Breast epithelium (tissue), 4 donors: Measurements from ENCODE around the gene TOR1A. TPM values are rescaled to one million over a fixed set of nuclear protein-coding genes. Genes with fewer than 3 reads are reported as not detected.

ENCODE experiments used
- DNase-seq, 2 donors: peaks; one replicate each; pipeline ENCODE4 v3.0.0-alpha.2; 2019; ENCODE audit warnings: low spot score in 2 of 2
- H3K27ac ChIP-seq, 2 donors: fragments of 200-600 bp; sonication (generic) in 1 of 2; one replicate each; pipeline ENCODE4 v1.5.1; 2016 to 2019; ENCODE audit warnings: mild to moderate bottlenecking in 1 of 2
- H3K27me3 ChIP-seq, 2 donors: fragments of 200-600 bp; sonication (generic) in 1 of 2; one replicate each; pipeline versions ENCODE4 v1.5.1 to v1.6.0; 2017 to 2019; ENCODE audit warnings: control low read depth in 1 of 2, mild to moderate bottlenecking in 1 of 2
- H3K36me3 ChIP-seq: fragments of 200-600 bp; one replicate; pipeline ENCODE4 v1.5.1; 2019
- H3K4me1 ChIP-seq, 2 donors: fragments of 200-600 bp; sonication (generic); one replicate each; pipeline ENCODE4 v1.5.1; 2016 to 2019; ENCODE audit warnings: control low read depth in 1 of 2
- H3K4me3 ChIP-seq, 3 donors: fragments of 200-600 bp; sonication (generic); 1 replicate in 2 of 3; 2 replicates in 1 of 3; pipeline ENCODE4 v1.5.1; 2016 to 2019; ENCODE audit warnings: mild to moderate bottlenecking in 3 of 3, moderate library complexity in 2 of 3
- H3K9me3 ChIP-seq, 2 donors: fragments of 200-600 bp; sonication (generic) in 1 of 2; one replicate each; pipeline ENCODE4 v1.5.1; 2016 to 2019; ENCODE audit warnings: control low read depth in 1 of 2
- CTCF ChIP-seq, 3 donors: fragments of 450-650 bp; IDR thresholded peaks; one replicate each; pipeline ENCODE4 v1.5.1; 2016 to 2017; ENCODE audit warnings: antibody characterized with exemption in 3 of 3, mild to moderate bottlenecking in 3 of 3, moderate library complexity in 3 of 3
- POLR2A ChIP-seq: fragments of 450-650 bp; IDR thresholded peaks from one replicate; pipeline ENCODE4 v1.6.1; 2016; ENCODE audit warnings: antibody characterized with exemption, mild to moderate bottlenecking, moderate library complexity
- POLR2AphosphoS5 ChIP-seq, 3 donors: sonication (generic); formaldehyde crosslinking; IDR thresholded peaks; one replicate each; pipeline ENCODE4 v1.6.1; 2017; ENCODE audit warnings: antibody characterized with exemption in 3 of 3
- intact Hi-C: fragments of 100-400 bp; cut with DNase I; formaldehyde crosslinking; loops from one replicate; pipeline ENCODE4 v1.15.1; 2023; ENCODE audit warnings: low total_unique reads
- total RNA-seq, 3 donors: library from RNA; depleted of rRNA; stranded (reverse); fragments of >200 nt; gene quantifications; one replicate each; pipeline ENCODE4 v1.1.0, GENCODE V29; 2016

Gene TOR1A
- total RNA-seq, 3 donors from 2014 or later = 54.4 to 60.7 (median 57.8) TPM

- peak; percentile 93 to 94 for DNase-seq
- intact Hi-C loops = no loop called here
- H3K9me3 ChIP-seq = no peaks in the 10 kb centered on the region
- no peaks in the 10 kb centered on the region for H3K36me3 ChIP-seq
- no peaks in the 10 kb centered on the region for H3K27me3 ChIP-seq
- TF ChIP-seq CTCF (IDR thresholded peaks at IDR 0.05) = no peak
- TF ChIP-seq POLR2AphosphoS5 (IDR thresholded peaks at IDR 0.05) = peak; percentile 95 to 98 (median 96)
- peak; percentile 91 for TF ChIP-seq POLR2A
- H3K4me3 ChIP-seq = peak within 1 kb of the TSS; percentile 75 to 94 (median 80)
- H3K4me1 ChIP-seq = peaks cover 0 to 12% of the 10 kb centered on the region in 2 donors
- H3K27ac ChIP-seq = peak within 1 kb of the TSS; percentile 86 to 92
Measured at GRCh38 chr9:129835128-129835859, 11.4 kb upstream of the TOR1A start, which contains the start of the genes C9orf78 and USP20. Gene C9orf78 (minus strand): TSS chr9:129835275. CDS start chr9:129835221, 54 bp downstream. Gene USP20 (plus strand): TSS chr9:129835458. CDS start chr9:129852556, 17,098 bp downstream.

GRCh38 chr9:129834489-129835127 lies 10.7 kb upstream of the TOR1A start:
- intact Hi-C loops = no loop called here
- H3K4me1 ChIP-seq = peaks cover 0 to 12% of the 10 kb centered on the region in 2 donors
- no peak for DNase-seq

GRCh38 chr9:129832982-129833381 lies 9.0 kb upstream of the TOR1A start:
- Histone ChIP-seq H3K27me3 (no peaks in the 10 kb centered on the region), H3K27ac (no peak overlapping the region), H3K36me3 (peaks cover 8% of the 10 kb centered on the region), H3K4me1 (peaks cover 0 to 12% of the 10 kb centered on the region in 2 donors), H3K4me3 (no peak overlapping the region), H3K9me3 (no peaks in the 10 kb centered on the region)
- no peak for DNase-seq
- TF ChIP-seq POLR2A (no peak), POLR2AphosphoS5 (IDR thresholded peaks at IDR 0.05) (no peak)
- intact Hi-C loops = no loop called here

More at GRCh38 chr9:129834489-129835127, 10.7 kb upstream of the TOR1A start:
- no peaks in the 10 kb centered on the region for H3K36me3 ChIP-seq
- no peaks in the 10 kb centered on the region for H3K9me3 ChIP-seq
- no peak for TF ChIP-seq CTCF (IDR thresholded peaks at IDR 0.05)
- TF ChIP-seq POLR2AphosphoS5 (IDR thresholded peaks at IDR 0.05) = no peak
- TF ChIP-seq POLR2A = no peak
- peak overlapping the region; percentile 86 to 92 for H3K27ac ChIP-seq
- H3K4me3 ChIP-seq = peak overlapping the region; percentile 75 to 94 (median 80)
- H3K27me3 ChIP-seq = no peaks in the 10 kb centered on the region

- H3K27ac ChIP-seq = no peak overlapping the region
- intact Hi-C loops = no loop called here
- no peak for DNase-seq
- no peak for TF ChIP-seq POLR2AphosphoS5 (IDR thresholded peaks at IDR 0.05)
- TF ChIP-seq POLR2A = no peak
- no peak for TF ChIP-seq CTCF (IDR thresholded peaks at IDR 0.05)
- no peak overlapping the region for H3K4me3 ChIP-seq
- no peaks in the 10 kb centered on the region for H3K27me3 ChIP-seq
- H3K36me3 ChIP-seq = peaks cover 8% of the 10 kb centered on the region
- H3K9me3 ChIP-seq = no peaks in the 10 kb centered on the region
- H3K4me1 ChIP-seq = no peaks in the 10 kb centered on the region
Measured at GRCh38 chr9:129828969-129829368, 5.0 kb upstream of the TOR1A start.

- intact Hi-C loops = no loop called here
- no peaks in the 10 kb centered on the region for H3K27me3 ChIP-seq
- H3K4me1 ChIP-seq = no peaks in the 10 kb centered on the region
- no peaks in the 10 kb centered on the region for H3K9me3 ChIP-seq
- H3K36me3 ChIP-seq = peaks cover 8% of the 10 kb centered on the region
- DNase-seq = no peak
- TF ChIP-seq POLR2AphosphoS5 (IDR thresholded peaks at IDR 0.05) (no peak), CTCF (IDR thresholded peaks at IDR 0.05) (no peak), POLR2A (no peak)
- no peak overlapping the region for H3K27ac ChIP-seq
- no peak overlapping the region for H3K4me3 ChIP-seq
Measured at GRCh38 chr9:129828051-129828450, 4.1 kb upstream of the TOR1A start.
